Measurements from ENCODE around the gene TAC3.
"Not testable (repeated sequence)": the region's sequence is repeated elsewhere in the genome, so short reads cannot be mapped to it uniquely, and the experiment has no call there.

The TAC3 gene

DNA sequence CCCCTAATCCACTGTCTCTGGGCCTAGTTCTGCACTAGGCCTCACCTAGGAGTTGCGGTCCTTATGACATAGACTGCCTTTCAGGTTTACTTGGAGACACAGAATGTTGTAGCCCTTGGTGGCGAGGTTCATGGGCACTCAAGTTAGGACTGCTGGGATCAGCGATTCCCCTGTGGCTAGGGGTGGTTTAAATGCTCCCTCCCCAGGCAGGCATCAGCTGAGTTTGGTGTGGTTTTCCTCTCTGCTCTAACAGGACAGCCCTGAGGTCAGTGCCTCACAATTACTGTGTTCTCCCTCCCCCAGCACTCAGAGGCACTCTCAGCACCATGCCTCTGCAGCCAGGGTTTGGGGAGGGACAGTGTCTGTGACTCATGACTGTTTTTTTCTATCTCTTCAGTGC, 36.7 kb downstream of the TAC3 start:
- H3K4me3 ChIP-seq (ENCODE audit: low read depth, low read length), result no peak overlapping the region
- TF ChIP-seq, protein P1, sequence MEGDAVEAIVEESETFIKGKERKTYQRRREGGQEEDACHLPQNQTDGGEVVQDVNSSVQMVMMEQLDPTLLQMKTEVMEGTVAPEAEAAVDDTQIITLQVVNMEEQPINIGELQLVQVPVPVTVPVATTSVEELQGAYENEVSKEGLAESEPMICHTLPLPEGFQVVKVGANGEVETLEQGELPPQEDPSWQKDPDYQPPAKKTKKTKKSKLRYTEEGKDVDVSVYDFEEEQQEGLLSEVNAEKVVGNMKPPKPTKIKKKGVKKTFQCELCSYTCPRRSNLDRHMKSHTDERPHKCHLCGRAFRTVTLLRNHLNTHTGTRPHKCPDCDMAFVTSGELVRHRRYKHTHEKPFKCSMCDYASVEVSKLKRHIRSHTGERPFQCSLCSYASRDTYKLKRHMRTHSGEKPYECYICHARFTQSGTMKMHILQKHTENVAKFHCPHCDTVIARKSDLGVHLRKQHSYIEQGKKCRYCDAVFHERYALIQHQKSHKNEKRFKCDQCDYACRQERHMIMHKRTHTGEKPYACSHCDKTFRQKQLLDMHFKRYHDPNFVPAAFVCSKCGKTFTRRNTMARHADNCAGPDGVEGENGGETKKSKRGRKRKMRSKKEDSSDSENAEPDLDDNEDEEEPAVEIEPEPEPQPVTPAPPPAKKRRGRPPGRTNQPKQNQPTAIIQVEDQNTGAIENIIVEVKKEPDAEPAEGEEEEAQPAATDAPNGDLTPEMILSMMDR (IDR thresholded peaks at IDR 0.05; ENCODE audit: borderline replicate concordance, insufficient read depth, low read depth, low read length), result no peak

DNA sequence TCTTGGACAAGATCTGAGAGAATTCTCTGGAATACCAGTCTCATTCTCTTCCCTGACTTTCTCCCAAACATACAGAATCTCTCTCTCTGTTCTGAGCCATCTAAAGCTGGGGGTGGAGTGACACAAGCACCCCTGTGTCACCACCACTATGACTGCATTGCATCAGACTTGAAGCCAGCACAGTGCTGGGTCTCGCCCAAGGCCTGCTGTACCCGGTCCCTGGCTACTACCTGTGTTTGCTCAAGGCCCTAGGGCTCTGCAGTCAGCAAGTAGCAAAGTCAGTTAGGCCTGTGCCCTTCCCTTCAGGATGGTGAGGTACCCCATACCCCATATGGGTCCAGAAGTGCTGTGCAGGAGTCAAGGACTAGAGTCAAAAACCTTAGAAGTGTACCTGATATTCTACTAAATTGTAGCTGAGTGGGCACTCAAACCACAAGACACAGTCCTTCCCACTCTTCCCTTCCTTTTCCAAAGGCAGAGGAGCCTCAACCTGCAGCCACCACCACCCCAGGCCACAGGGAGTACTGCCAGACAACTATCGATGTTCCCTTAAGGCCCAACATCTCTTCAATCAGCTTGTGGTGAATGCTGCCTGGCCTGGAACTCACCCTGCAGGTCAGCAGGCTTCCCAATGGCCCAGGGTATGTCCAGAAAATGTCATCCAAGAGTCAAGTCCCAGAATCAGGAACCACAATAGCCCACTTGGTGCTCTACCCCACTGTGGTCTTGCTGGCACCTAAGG, 37.8 kb downstream of the TAC3 start:
- TF ChIP-seq, protein P1 (IDR thresholded peaks at IDR 0.05; ENCODE audit: borderline replicate concordance, insufficient read depth, low read depth, low read length), result no peak
- H3K4me3 ChIP-seq (ENCODE audit: low read depth, low read length), result no peak overlapping the region

DNA sequence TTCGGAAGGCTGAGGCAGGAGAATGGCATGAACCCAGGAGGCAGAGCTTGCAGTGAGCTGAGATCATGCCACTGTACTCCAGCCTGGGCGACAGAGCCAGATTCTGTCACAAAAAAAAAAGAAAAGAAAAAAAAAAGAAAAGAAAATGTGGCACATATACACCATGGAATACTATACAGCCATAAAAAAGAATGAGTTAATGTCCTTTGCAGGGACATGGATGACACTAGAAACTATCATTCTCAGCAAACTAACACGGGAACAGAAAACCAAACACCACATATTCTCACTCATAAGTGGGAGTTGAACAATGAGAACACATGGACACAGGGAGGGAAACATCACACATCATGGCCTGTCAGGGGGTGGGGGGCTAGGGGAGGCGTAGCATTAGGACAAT, 39.0 kb downstream of the TAC3 start:
- not testable (repeated sequence) for H3K4me3 ChIP-seq (ENCODE audit: low read depth, low read length)

DNA sequence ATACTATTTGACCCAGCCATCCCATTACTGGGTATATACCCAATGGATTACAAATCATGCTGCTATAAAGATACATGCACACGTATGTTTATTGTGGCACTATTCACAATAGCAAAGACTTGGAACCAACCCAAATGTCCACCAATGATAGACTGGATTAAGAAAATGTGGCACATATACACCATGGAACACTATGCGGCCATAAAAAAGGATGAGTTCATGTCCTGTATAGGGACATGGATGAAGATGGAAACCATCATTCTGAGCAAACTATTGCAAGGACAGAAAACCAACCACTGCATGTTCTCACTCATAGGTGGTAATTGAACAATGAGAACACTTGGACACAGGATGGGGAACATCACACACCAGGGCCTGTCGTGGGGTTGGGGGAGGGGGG, 42.1 kb downstream of the TAC3 start:
- not testable (repeated sequence) for H3K4me3 ChIP-seq (ENCODE audit: low read depth, low read length)

DNA sequence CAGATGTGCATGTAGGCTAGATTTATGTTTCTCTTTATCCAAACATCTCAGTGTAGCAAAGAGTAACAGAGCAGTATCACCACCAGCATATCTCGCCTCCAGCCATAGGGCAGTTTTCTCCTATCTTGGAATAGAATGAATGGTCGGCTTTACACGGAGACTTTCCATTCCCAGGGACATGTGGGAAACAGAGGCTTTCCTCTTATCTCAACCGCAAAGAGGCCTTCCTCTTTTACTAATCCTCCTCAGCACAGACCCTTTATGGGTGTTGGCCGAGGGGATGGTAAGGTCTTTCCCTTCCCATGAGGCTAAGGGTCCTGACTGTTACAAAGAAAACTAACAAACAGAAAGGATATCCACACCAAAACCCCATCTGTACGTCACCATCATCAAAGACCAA, 47.4 kb downstream of the TAC3 start:
- H3K4me3 ChIP-seq (ENCODE audit: low read depth, low read length), result not testable (repeated sequence)

DNA sequence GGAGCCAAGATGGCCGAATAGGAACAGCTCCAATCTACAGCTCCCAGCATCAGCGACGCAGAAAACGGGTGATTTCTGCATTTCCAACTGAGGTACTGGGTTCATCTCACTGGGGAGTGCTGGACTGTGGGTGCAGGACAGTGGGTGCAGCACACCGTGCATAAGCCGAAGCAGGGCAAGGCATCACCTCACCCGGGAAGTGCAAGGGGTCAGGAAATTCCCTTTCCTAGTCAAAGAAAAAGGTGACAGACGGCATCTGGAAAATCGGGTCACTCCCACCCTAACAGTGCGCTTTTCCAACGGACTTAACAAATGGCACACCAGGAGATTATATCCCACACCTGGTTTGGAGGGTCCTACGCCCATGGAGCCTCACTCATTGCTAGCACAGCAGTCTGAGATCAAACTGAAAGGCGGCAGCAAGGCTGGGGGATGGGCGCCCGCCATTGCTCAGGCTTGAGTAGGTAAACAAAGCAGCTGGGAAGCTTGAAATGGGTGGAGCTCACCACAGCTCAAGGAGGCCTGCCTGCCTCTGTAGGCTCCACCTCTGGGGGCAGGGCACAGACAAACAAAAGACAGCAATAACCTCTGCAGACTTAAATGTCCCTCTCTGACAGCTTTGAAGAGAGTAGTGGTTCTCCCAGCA, 50.2 kb downstream of the TAC3 start:
- H3K4me3 ChIP-seq (ENCODE audit: low read depth, low read length), result not testable (repeated sequence)

DNA sequence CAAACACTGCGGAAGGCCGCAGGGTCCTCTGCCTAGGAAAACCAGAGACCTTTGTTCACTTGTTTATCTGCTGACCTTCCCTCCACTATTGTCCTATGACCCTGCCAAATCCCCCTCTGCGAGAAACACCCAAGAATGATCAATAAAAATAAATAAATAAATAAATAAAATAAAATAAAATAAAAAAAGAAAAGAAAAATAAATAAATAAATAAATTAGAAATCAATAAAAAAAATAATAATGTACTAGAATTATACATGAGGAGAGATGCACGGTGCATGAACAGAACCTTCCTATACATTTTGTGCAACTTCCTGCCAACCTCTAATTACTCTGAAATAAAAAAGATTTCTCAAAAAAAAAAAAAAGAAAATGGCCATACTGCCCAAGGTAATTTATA, 51.2 kb downstream of the TAC3 start:
- H3K4me3 ChIP-seq (ENCODE audit: low read depth, low read length), result not testable (repeated sequence)

DNA sequence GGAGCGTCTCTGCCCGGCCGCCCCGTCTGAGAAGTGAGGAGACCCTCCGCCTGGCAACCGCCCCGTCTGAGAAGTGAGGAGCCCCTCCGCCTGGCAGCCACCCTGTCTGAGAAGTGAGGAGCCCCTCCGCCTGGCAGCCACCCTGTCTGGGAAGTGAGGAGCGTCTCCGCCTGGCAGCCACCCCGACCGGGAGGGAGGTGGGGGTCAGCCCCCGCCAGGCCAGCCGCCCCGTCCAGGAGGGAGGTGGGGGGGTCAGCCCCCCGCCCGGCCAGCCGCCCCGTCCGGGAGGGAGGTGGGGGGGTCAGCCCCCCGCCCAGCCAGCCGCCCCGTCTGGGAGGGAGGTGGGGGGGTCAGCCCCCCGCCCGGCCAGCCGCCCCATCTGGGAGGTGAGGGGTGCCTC, 52.8 kb downstream of the TAC3 start:
- H3K4me3 ChIP-seq (ENCODE audit: low read depth, low read length), result not testable (repeated sequence)

DNA sequence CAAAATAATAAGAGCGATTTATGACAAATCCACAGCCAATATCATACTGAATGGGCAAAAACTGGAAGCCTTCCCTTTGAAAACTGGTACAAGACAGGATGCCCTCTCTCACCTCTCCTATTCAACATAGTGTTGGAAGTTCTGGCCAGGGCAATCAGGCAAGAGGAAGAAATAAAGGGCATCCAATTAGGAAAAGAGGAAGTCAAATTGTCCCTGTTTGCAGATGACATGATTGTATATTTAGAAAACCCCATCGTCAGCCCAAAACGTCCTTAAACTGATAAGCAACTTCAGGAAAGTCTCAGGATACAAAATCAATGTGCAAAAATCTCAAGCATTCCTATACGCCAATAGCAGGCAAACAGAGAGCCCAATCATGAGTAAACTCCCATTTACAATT, 54.1 kb downstream of the TAC3 start:
- not testable (repeated sequence) for H3K4me3 ChIP-seq (ENCODE audit: low read depth, low read length)
